ENCODE measurements around the gene KRTAP12-3.
"Not testable (repeated sequence)": the region's sequence is repeated elsewhere in the genome, so short reads cannot be mapped to it uniquely, and the experiment has no call there.

KRTAP12-3 gene

DNA sequence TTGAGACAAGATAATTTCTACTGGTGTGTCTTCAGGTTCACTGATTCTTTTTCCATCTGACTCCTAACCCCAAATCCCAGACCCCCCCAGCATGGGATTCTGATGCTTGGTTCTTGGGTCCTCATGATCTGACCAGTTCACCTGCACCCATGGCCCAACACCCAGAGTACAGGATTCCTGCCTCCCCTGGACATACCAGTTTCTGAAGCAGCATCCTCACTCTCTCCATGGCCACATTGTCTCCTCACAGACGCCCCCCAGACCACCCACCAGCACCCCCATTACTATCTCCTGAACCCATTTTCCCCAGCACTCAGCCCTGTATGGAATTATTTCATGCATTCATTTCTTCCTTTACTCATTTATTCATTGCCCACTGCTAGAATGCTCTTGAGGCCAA, 864 bp upstream of the KRTAP12-3 start:
- Histone ChIP-seq H4K20me1 (ENCODE audit: insufficient read depth, low read length) (no peaks in the 10 kb centered on the region), H3K27ac (ENCODE audit: low read length) (no peak overlapping the region), H3K9ac (ENCODE audit: low read depth, low read length) (no peak overlapping the region), H3K36me3 (ENCODE audit: insufficient read depth, low read length) (no peaks in the 10 kb centered on the region), H3K4me3 (ENCODE audit: low read depth in 1 of 2, low read length in 2 of 2) (no peak overlapping the region), H3K4me1 (ENCODE audit: insufficient read depth, low read length) (peaks cover 24% of the 10 kb centered on the region), H3K9me3 (ENCODE audit: insufficient read depth, low read length, severe bottlenecking) (peaks cover 4% of the 10 kb centered on the region), H3K4me2 (ENCODE audit: insufficient read depth, low read length) (no peak overlapping the region), H3K27me3 (ENCODE audit: insufficient read depth, low read length, poor library complexity) (no peaks in the 10 kb centered on the region), H3K79me2 (ENCODE audit: insufficient read depth, low read length) (no peaks in the 10 kb centered on the region), H2AFZ (ENCODE audit: low read depth, low read length) (no peak overlapping the region)
- DNase-seq = no peak
- no peak for TF ChIP-seq EZH2 (IDR thresholded peaks at IDR 0.05; ENCODE audit: borderline replicate concordance, low read depth, low read length, severe bottlenecking)
- TF ChIP-seq, protein P1, sequence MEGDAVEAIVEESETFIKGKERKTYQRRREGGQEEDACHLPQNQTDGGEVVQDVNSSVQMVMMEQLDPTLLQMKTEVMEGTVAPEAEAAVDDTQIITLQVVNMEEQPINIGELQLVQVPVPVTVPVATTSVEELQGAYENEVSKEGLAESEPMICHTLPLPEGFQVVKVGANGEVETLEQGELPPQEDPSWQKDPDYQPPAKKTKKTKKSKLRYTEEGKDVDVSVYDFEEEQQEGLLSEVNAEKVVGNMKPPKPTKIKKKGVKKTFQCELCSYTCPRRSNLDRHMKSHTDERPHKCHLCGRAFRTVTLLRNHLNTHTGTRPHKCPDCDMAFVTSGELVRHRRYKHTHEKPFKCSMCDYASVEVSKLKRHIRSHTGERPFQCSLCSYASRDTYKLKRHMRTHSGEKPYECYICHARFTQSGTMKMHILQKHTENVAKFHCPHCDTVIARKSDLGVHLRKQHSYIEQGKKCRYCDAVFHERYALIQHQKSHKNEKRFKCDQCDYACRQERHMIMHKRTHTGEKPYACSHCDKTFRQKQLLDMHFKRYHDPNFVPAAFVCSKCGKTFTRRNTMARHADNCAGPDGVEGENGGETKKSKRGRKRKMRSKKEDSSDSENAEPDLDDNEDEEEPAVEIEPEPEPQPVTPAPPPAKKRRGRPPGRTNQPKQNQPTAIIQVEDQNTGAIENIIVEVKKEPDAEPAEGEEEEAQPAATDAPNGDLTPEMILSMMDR (IDR thresholded peaks at IDR 0.05; ENCODE audit: borderline replicate concordance, extremely low read depth, low read length, poor library complexity, severe bottlenecking) = no peak
- ATAC-seq (ENCODE audit: insufficient read depth, low read depth) = no peak

DNA sequence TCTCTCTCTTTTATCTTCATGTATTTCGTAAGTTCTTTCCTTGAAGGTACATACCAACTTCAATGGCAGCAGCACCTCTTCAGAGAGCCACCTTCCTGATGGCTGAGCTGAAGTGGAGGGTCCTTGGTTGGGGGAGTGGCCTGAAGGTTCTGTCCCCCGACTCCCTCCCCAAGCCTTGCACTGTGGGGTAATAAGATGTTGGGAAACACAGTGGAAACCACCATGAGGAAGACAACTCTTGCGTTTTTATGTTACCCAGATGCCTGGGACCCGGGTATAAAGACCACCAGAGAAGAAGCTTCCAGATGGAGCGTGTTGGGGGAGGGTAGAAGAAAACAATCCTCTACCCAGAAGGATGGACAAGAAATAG, 794 bp downstream of the KRTAP12-3 start:
- no peaks in the 10 kb centered on the region for H4K20me1 ChIP-seq (ENCODE audit: insufficient read depth, low read length)
- no peak overlapping the region for H3K4me3 ChIP-seq (ENCODE audit: low read depth in 1 of 2, low read length in 2 of 2)
- H3K9me3 ChIP-seq (ENCODE audit: insufficient read depth, low read length, severe bottlenecking) = peaks cover 4% of the 10 kb centered on the region
- no peak overlapping the region for H2AFZ ChIP-seq (ENCODE audit: low read depth, low read length)
- no peak overlapping the region for H3K27ac ChIP-seq (ENCODE audit: low read length)
- no peaks in the 10 kb centered on the region for H3K27me3 ChIP-seq (ENCODE audit: insufficient read depth, low read length, poor library complexity)
- H3K36me3 ChIP-seq (ENCODE audit: insufficient read depth, low read length) = no peaks in the 10 kb centered on the region
- TF ChIP-seq EZH2 (IDR thresholded peaks at IDR 0.05; ENCODE audit: borderline replicate concordance, low read depth, low read length, severe bottlenecking) = no peak
- TF ChIP-seq, protein P1 (IDR thresholded peaks at IDR 0.05; ENCODE audit: borderline replicate concordance, extremely low read depth, low read length, poor library complexity, severe bottlenecking) = no peak
- peaks cover 24% of the 10 kb centered on the region for H3K4me1 ChIP-seq (ENCODE audit: insufficient read depth, low read length)
- no peaks in the 10 kb centered on the region for H3K79me2 ChIP-seq (ENCODE audit: insufficient read depth, low read length)
- no peak overlapping the region for H3K4me2 ChIP-seq (ENCODE audit: insufficient read depth, low read length)
- ATAC-seq (ENCODE audit: insufficient read depth, low read depth) (no peak), DNase-seq (no peak)
- no peak overlapping the region for H3K9ac ChIP-seq (ENCODE audit: low read depth, low read length)

DNA sequence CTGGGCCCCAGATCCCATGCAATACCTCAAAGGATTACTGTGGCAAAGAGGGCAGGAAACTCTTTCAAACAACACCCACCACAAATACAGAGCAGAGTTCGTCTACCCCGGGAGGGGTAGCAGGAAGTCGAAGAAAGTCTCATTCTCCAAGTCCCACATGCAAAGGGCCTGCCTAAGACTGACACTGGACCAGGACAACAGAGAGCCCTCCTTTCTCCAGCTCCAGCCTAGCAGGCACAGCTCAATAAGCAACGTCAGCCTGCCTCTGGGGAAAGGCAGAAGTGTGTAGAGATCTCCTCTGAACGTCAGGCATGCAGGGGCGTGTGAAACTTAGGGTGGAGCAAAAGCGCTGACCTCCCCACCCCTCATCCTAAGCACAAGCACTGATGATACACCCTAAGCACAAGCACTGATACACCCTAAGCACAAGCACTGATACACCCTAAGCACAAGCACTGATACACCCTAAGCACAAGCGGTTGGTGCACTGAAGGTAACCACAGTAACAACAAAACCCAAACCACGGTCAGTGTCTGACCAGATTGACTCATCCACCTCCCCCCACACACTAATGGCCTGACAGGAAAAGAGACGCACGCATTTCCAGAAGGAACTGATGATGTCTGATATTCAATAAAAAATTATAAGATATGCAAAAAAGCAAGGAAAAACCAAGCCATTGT, 1.3 kb downstream of the KRTAP12-3 start:
- Histone ChIP-seq H3K27me3 (ENCODE audit: insufficient read depth, low read length, poor library complexity) (no peaks in the 10 kb centered on the region), H3K4me1 (ENCODE audit: insufficient read depth, low read length) (peaks cover 24% of the 10 kb centered on the region), H3K79me2 (ENCODE audit: insufficient read depth, low read length) (no peaks in the 10 kb centered on the region), H3K4me3 (ENCODE audit: low read depth in 1 of 2, low read length in 2 of 2) (no peak overlapping the region), H3K9ac (ENCODE audit: low read depth, low read length) (no peak overlapping the region), H4K20me1 (ENCODE audit: insufficient read depth, low read length) (no peaks in the 10 kb centered on the region), H3K36me3 (ENCODE audit: insufficient read depth, low read length) (no peaks in the 10 kb centered on the region), H3K9me3 (ENCODE audit: insufficient read depth, low read length, severe bottlenecking) (peaks cover 4% of the 10 kb centered on the region), H2AFZ (ENCODE audit: low read depth, low read length) (no peak overlapping the region), H3K27ac (ENCODE audit: low read length) (no peak overlapping the region), H3K4me2 (ENCODE audit: insufficient read depth, low read length) (no peak overlapping the region)
- no peak for TF ChIP-seq EZH2 (IDR thresholded peaks at IDR 0.05; ENCODE audit: borderline replicate concordance, low read depth, low read length, severe bottlenecking)
- TF ChIP-seq, protein P1 (IDR thresholded peaks at IDR 0.05; ENCODE audit: borderline replicate concordance, extremely low read depth, low read length, poor library complexity, severe bottlenecking) = no peak
- ATAC-seq (ENCODE audit: insufficient read depth, low read depth) (peak; percentile 62; the same call in 2 of the 3 replicates), DNase-seq (no peak)

DNA sequence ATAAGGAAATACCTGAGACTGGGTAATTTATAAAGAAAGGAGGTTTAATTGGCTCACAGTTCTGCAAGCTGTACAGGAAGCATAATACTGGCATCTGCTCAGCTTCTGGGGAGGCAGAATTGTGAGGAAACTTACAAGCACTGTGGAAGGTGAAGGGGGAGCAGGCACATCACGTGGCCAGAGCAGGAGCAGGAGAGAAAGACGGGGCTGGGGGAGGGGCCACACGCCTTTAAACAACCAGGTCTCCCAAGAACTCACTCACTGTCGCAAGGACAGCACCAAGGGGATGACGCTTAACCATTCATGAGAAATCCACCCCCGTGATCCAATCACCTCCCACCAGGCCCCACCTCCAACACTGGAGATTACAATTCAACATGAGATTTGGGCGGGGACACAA, 3.8 kb downstream of the KRTAP12-3 start:
- not testable (repeated sequence) for H2AFZ ChIP-seq (ENCODE audit: low read depth, low read length); H3K27ac ChIP-seq (ENCODE audit: low read length); H4K20me1 ChIP-seq (ENCODE audit: insufficient read depth, low read length); H3K9me3 ChIP-seq (ENCODE audit: insufficient read depth, low read length, severe bottlenecking); ATAC-seq (ENCODE audit: insufficient read depth, low read depth); H3K36me3 ChIP-seq (ENCODE audit: insufficient read depth, low read length); H3K9ac ChIP-seq (ENCODE audit: low read depth, low read length); H3K79me2 ChIP-seq (ENCODE audit: insufficient read depth, low read length); DNase-seq; H3K4me2 ChIP-seq (ENCODE audit: insufficient read depth, low read length); H3K27me3 ChIP-seq (ENCODE audit: insufficient read depth, low read length, poor library complexity); H3K4me3 ChIP-seq (ENCODE audit: low read depth in 1 of 2, low read length in 2 of 2)
- H3K4me1 ChIP-seq (ENCODE audit: insufficient read depth, low read length) = peaks cover 24% of the 10 kb centered on the region

Measured in DND-41 (cell line).